ENCODE data around the gene HOOK2. TPM values are rescaled to one million over a fixed set of nuclear protein-coding genes. Genes with fewer than 3 reads are reported as not detected.
"Not testable (repeated sequence)": the region's sequence is repeated elsewhere in the genome, so short reads cannot be mapped to it uniquely, and the experiment has no call there.

The HOOK2 gene
- total and polyA plus RNA-seq, 5 experiments from 2014 or later = 3.0 to 27.0 (median 4.3) TPM

DNA sequence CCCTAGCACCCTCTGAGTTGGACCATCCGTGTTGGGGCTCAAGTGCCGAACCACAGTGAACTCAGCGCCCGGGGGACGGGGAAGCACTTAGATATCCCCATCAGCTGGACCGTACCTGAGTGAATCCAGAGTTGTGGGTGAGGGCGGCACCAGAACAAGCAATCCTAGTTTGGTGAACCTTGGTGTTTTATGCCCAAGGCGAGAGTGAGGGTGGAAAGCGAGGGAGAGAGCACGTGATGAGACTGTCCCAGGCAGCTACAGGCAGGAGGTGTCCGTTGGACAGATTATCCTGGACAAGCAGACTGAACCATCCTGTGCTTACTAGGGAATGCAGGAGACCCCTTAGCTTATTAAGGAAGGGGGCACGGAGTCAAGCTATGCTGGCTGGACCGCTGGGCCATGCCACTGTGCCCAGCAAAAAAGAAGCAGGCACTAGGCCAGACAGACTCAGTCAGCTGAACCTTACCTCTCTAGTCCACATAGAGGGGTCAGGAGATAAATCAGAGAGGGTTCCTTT lies 37.5 kb downstream of the HOOK2 start:
- Mint-ChIP-seq H3K27me3 (no peaks in the 10 kb centered on the region), H3K4me1 (peaks cover 22 to 40% (median 36%) of the 10 kb centered on the region in 4 donors), H3K9me3 (no peaks in the 10 kb centered on the region), H3K36me3 (peaks cover 0 to 35% (median 3%) of the 10 kb centered on the region in 3 donors), H3K4me3 (peak overlapping the region; percentile 96 to 100 (median 99)), H3K27ac (peak overlapping the region in 9 of 10 donors; percentile 24 to 100 (median 97))
- DNase-seq = no peak
- POLR2A ChIA-PET = interaction anchor here (0.6 to 7.9 kb wide), 8 partner anchors 9 to 404 kb away, joined by 3 to 158 read pairs (median 6); partner anchors contain the start of genes DHPS, JUNB, TNPO2 and ZNF563
- no peak for ATAC-seq

DNA sequence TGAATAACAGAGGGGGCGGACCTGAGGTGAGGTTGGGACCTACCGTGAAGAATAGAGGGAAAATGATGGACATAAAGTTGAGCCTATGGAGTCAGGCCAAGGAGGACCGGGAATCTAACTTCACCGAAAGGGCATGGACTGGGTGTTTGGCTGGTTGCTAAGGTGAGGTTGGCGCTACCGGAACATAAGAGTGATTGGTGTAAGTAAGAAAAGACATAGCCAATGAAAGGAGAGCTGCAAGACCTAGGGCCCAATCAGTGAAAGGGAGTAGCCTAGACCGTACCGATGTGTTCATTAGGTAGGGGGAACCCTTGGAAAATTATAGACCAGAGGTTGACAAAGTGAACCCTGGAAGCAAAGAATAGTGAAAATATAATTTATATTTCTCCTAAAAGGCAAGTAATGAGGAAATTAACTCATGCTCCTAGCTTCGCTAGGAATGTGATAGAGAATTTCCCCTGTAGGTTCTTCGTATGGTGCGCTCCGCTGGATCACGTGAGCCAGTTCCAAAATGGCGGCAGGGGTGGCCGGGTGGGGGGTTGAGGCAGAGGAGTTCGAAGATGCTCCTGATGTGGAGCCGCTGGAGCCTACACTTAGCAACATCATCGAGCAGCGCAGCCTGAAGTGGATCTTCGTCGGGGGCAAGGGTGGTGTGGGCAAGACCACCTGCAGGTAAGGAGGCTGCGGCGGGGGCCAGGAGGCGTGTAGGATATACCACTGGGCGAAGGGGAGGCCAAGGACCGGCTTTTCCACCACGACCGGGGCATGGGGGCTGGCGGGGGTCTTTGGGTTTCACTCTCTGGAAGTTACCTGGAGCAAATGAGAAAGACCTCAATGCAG lies 38.1 kb downstream of the HOOK2 start, which contains the start of gene GET3:
TSS of gene GET3 (plus strand) at position 503 of the 840 bp plus-strand sequence. CDS start at position 512, 9 bp downstream.
- POLR2A ChIA-PET = interaction anchor here (0.8 to 7.9 kb wide), 10 partner anchors 8 to 404 kb away, joined by 3 to 158 read pairs (median 4); partner anchors contain the start of genes DHPS, JUNB, RNASEH2A and TNPO2
- Mint-ChIP-seq H3K27me3 (no peaks in the 10 kb centered on the region), H3K36me3 (peaks cover 0 to 32% (median 3%) of the 10 kb centered on the region in 3 donors), H3K4me3 (peak within 1 kb of the TSS; percentile 96 to 100 (median 99)), H3K27ac (peak within 1 kb of the TSS; percentile 93 to 100 (median 98)), H3K9me3 (no peaks in the 10 kb centered on the region), H3K4me1 (peaks cover 21 to 46% (median 43%) of the 10 kb centered on the region in 4 donors)
- peak; percentile 83 to 87 for ATAC-seq
- peak; percentile 63 to 92 (median 78) for DNase-seq

DNA sequence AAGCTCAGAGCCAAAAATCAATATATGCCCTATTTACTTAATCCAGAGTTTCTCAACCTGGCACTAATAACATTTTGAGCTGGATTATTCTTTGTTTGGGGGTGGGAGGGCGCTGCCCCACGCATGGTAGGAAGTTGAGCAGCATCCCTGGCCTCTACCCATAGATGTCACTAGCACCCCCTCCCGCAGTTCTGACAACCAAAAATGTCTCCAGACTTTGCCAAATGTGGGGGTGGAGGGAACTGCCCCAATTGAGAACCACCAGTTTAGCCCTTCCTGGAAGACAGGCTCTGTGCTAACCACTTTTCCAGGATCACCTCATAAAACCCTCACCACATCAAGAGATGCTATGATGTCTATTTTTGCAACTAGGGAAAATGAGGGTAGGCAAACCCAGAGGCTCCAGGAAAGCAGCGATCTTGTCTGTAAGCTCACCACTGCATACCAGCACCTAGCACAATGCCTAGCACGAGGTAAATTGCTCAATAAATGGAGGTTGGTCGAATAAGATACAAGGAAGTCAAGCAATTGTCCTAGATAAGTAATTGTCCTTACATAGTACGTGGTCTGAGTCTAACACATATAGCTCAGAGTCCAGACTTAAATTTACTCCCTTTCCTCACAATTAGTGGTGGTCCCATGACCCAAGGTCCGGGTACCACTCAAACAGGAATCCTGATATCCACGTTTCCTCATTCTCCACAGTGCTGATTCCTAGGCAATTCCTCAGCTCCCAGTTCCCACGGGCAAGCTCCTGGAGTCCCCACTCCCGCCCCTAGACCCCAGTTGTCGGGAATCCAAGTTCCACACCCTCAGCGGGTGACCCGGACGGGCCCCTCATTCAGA lies 41.8 kb downstream of the HOOK2 start:
- ATAC-seq = no peak
- POLR2A ChIA-PET = interaction anchor here (0.5 to 7.9 kb wide), 18 partner anchors 10 to 181 kb away, joined by 3 to 158 read pairs (median 4); partner anchors contain the start of genes DHPS, FBXW9, GCDH and HOOK2
- peak in 6 of 10 donors; percentile 13 to 51 (median 44) for DNase-seq
- H3K4me1 Mint-ChIP-seq = peaks cover 24 to 62% (median 53%) of the 10 kb centered on the region in 4 donors
- H3K9me3 Mint-ChIP-seq = no peaks in the 10 kb centered on the region
- H3K4me3 Mint-ChIP-seq = peak overlapping the region; percentile 91 to 97 (median 94)
- H3K36me3 Mint-ChIP-seq = peaks cover 0 to 37% (median 9%) of the 10 kb centered on the region in 3 donors
- H3K27ac Mint-ChIP-seq = peak overlapping the region; percentile 79 to 99 (median 95)
- no peaks in the 10 kb centered on the region for H3K27me3 Mint-ChIP-seq

DNA sequence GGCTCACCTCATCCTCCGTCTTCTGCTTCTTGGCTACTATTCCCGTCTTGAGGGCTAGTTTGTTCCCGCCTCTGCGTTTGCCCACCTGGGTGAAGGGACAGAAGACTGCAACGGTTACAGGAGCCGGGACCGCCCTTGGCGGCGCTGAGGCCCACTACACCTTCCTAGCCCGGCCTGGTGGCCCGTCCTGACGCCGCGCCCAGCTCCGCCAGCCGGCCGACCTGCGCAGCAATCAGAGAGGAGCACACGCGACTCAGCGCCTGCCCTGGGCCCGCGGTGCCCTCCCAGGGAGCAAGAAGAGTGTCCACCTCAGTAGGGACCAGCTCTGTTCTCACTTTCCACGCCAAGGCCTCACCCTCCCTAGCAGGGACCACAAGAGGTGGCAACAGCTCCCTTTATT lies 44.0 kb downstream of the HOOK2 start:
- no peaks in the 10 kb centered on the region for H3K27me3 Mint-ChIP-seq
- H3K9me3 Mint-ChIP-seq = no peaks in the 10 kb centered on the region
- POLR2A ChIA-PET = interaction anchor here (1.0 to 7.9 kb wide), 2 partner anchors 8 to 47 kb away, joined by 3 to 158 read pairs; partner anchors contain the start of gene TNPO2
- H3K27ac Mint-ChIP-seq = peak overlapping the region in 1 of 10 donors; percentile 49
- peaks cover 0 to 46% (median 9%) of the 10 kb centered on the region in 3 donors for H3K36me3 Mint-ChIP-seq
- H3K4me3 Mint-ChIP-seq = no peak overlapping the region
- ATAC-seq (no peak), DNase-seq (no peak)
- peaks cover 15 to 43% (median 33%) of the 10 kb centered on the region in 4 donors for H3K4me1 Mint-ChIP-seq

DNA sequence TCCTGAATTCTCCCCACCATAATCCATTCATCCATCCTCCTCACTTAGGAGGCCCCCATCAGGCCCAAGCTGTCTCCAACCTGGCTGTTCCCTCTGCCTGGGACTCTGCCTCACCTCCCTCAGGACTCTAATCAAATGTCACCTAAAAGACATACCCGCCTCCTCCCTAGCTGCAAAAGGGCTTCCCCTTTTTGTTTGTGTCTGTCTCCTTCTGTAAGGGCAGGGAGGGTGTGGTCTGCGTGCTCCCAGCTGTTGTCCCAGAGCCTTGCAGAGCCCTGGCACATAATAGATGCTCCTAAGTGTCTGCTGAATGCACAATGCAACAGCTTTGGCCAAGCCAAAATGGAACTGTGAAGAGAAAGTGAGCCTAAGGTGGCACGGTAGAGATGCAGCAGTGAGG lies 45.3 kb downstream of the HOOK2 start:
- Mint-ChIP-seq H3K27me3 (no peaks in the 10 kb centered on the region), H3K4me1 (peaks cover 15 to 41% (median 31%) of the 10 kb centered on the region in 4 donors), H3K9me3 (no peaks in the 10 kb centered on the region), H3K4me3 (peak overlapping the region in 2 of 10 donors; percentile 34 to 55), H3K27ac (peak overlapping the region in 3 of 10 donors; percentile 25 to 65 (median 57)), H3K36me3 (peaks cover 0 to 46% (median 9%) of the 10 kb centered on the region in 3 donors)
- no peak for DNase-seq
- no peak for ATAC-seq
- POLR2A ChIA-PET = interaction anchor here (0.7 kb wide), 2 partner anchors 13 to 150 kb away, joined by 3 to 5 read pairs; no protein-coding TSS in a partner anchor

DNA sequence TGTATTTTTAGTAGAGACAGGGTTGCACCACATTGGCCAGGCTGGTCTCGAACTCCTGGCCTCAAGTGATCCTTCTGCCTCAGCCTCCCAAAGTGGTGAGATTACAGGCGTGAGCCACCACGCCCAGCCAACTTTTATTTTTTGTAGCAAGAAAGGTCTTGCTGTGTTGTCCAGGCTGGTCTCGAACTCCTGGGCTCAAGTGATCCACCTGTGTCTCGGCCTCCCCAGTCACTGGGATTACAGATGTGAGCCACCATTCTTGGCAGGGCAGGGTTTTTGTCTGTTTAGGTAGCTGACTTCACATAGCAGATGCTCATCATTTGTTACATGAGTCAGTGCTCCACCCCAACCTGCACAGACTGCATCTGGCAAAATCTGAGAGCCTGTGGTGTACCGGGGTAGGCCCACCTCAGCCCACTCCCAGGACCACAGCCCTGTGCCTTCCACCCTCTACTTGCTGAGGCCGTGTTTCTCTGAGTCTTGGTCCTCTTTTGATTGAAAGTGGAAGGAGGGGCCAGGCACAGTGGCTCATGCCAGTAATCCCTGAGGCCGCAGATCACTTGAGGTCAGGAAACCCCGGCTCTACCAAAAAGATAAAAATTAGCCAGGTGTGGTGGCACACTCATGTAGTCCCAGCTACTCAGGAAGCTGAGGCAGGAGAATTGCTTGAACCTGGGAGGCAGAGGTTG lies 47.5 kb downstream of the HOOK2 start:
- DNase-seq = no peak
- POLR2A ChIA-PET = interaction anchor here (0.6 to 8.7 kb wide), 6 partner anchors 7 to 571 kb away, joined by 3 to 158 read pairs (median 4); partner anchors contain the start of genes GET3 and TRIR
- Mint-ChIP-seq H3K27me3 (no peaks in the 10 kb centered on the region), H3K4me1 (peaks cover 17 to 47% (median 37%) of the 10 kb centered on the region in 4 donors), H3K36me3 (peaks cover 0 to 41% (median 9%) of the 10 kb centered on the region in 3 donors), H3K4me3 (no peak overlapping the region), H3K9me3 (no peaks in the 10 kb centered on the region), H3K27ac (peak overlapping the region in 1 of 10 donors; percentile 7)
- no peak for ATAC-seq

DNA sequence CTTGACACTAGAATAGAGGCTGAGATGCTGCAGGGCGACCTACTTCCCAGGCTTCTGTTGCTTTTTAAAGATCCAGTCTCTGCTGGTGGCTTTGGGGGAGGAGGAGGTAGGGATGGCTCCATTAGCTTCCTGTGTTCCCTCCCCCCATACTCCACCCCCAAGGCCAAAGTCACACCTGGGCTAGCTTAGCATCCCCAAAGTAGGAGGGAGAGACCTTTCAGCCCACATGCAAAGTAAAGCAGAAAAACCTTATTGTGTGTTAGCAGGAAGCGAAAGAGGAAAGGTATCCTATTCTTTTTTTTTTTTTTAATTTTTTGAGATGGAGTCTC lies 48.4 kb downstream of the HOOK2 start:
- no peaks in the 10 kb centered on the region for H3K9me3 Mint-ChIP-seq
- H3K36me3 Mint-ChIP-seq = peaks cover 0 to 36% (median 9%) of the 10 kb centered on the region in 3 donors
- POLR2A ChIA-PET = interaction anchor here (0.7 to 8.7 kb wide), 4 partner anchors 8 to 135 kb away, joined by 3 to 158 read pairs (median 4); partner anchors contain the start of genes GET3 and TRIR
- H3K4me3 Mint-ChIP-seq = peak overlapping the region in 2 of 10 donors; percentile 22 to 59
- peak overlapping the region in 4 of 10 donors; percentile 2 to 55 (median 38) for H3K27ac Mint-ChIP-seq
- H3K27me3 Mint-ChIP-seq = no peaks in the 10 kb centered on the region
- ATAC-seq = no peak
- no peak for DNase-seq
- peaks cover 18 to 43% (median 33%) of the 10 kb centered on the region in 4 donors for H3K4me1 Mint-ChIP-seq

DNA sequence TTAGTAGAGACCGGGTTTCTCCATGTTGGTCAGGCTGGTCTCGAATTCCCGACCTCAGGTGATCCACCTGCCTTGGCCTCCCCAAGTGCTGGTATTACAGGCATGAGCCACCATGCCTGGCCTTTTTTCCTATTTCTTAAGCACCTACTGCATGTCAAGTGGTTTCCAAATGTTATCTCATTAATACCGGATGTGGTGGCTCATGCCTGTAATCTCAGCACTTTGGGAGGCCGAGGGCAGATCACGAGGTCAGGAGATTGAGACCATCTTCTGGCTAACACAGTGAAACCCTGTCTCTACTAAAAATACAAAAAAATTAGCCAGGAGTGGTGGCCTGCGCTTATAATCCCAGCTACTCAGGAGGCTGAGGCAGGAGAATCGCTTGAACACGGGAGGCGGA lies 49.7 kb downstream of the HOOK2 start:
- not testable (repeated sequence) for ATAC-seq, DNase-seq, H3K9me3 Mint-ChIP-seq, H3K27ac Mint-ChIP-seq, H3K27me3 Mint-ChIP-seq
- Mint-ChIP-seq H3K36me3 (peaks cover 0 to 30% (median 9%) of the 10 kb centered on the region in 3 donors), H3K4me1 (peaks cover 26 to 43% (median 38%) of the 10 kb centered on the region in 4 donors), H3K4me3 (peak overlapping the region in 1 of 10 donors; percentile 34)
- POLR2A ChIA-PET = interaction anchor here (0.7 to 8.7 kb wide), 3 partner anchors 10 to 237 kb away, joined by 3 to 158 read pairs (median 5); partner anchors contain the start of genes GET3 and TRIR

DNA sequence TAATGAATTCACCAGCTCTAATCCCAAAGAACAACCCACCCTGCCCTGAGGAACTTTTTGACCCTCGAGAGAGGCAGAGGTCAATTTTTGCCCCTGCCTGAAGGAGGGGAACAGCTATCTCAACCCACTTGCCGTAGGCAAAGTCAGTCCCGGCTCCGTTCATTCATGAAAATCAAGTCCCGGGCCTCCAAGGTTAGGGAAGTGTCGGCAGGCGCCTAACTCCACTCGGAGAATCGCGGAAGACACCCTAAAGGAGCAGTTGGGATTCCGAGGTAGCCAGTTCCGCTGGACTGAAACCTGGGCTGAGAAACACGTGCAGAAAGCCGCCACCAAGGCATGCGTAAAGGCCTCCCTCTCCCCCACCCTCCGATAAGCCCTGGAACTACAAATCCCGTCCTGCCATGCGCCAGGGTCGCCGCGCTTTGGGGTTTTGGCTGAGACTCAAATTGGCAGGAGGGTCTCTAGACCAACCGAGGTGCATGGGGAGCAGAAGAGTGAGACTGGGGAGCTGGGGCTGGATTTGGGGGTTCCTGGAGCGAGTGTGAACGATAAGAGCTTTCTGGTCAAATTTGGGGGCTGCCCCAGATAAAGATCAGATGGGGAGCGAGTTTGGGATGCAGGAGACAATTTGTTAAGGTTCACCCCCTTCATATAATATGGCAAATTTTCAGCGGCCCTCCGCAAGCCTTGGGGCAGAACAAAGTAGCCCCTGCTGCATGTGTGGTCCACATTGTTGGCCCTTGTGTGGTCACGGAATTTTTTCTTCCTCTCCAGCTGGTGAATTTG lies 51.5 kb downstream of the HOOK2 start, which contains the start of gene TNPO2:
TSS of gene TNPO2 (minus strand) at position 292 of the 786 bp plus-strand sequence. CDS start 2,955 bp downstream, outside the sequence.
- H3K36me3 Mint-ChIP-seq = peaks cover 0 to 21% (median 3%) of the 10 kb centered on the region in 3 donors
- no peaks in the 10 kb centered on the region for H3K27me3 Mint-ChIP-seq
- DNase-seq (peak; percentile 33 to 79 (median 58)), ATAC-seq (peak; percentile 34 to 36)
- peak within 1 kb of the TSS; percentile 88 to 97 (median 93) for H3K27ac Mint-ChIP-seq
- POLR2A ChIA-PET = interaction anchor here (0.5 to 8.7 kb wide), 11 partner anchors 11 to 1629 kb away, joined by 3 to 158 read pairs (median 4); partner anchors contain the start of genes DHPS, FBXW9, GET3 and RNASEH2A
- H3K4me1 Mint-ChIP-seq = peaks cover 27 to 43% (median 39%) of the 10 kb centered on the region in 4 donors
- no peaks in the 10 kb centered on the region for H3K9me3 Mint-ChIP-seq
- H3K4me3 Mint-ChIP-seq = peak within 1 kb of the TSS; percentile 85 to 96 (median 92)

DNA sequence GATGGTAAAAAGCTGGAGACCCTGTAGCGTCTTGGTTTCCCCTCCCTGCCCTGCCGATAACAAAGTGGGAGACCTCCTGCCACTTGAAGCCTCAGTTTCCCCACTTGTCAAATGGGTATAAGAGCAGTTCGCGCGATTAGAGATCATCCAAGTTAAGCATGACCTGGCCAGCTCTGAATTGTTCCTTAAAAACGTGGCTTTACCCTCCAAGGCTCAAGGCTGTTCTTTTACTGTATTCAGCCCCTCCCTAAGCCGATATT lies 52.0 kb downstream of the HOOK2 start:
- no peak for DNase-seq
- POLR2A ChIA-PET = interaction anchor here (0.5 to 8.7 kb wide), 13 partner anchors 12 to 1628 kb away, joined by 3 to 158 read pairs (median 4); partner anchors contain the start of genes DHPS, FBXW9, GET3 and RNASEH2A
- no peaks in the 10 kb centered on the region for H3K9me3 Mint-ChIP-seq
- H3K27ac Mint-ChIP-seq = peak overlapping the region in 9 of 10 donors; percentile 88 to 97 (median 93)
- no peaks in the 10 kb centered on the region for H3K27me3 Mint-ChIP-seq
- peaks cover 0 to 21% (median 0%) of the 10 kb centered on the region in 3 donors for H3K36me3 Mint-ChIP-seq
- H3K4me3 Mint-ChIP-seq = peak overlapping the region; percentile 85 to 96 (median 92)
- ATAC-seq = no peak
- H3K4me1 Mint-ChIP-seq = peaks cover 28 to 47% (median 40%) of the 10 kb centered on the region in 4 donors

Data from naive thymus-derived CD8-positive, alpha-beta T cell (primary cell).